ENCODE measurements around the gene PPP1R1C. TPM values are rescaled to one million over a fixed set of nuclear protein-coding genes. Genes with fewer than 3 reads are reported as not detected.

PPP1R1C gene
- total and polyA plus RNA-seq, 2 experiments from 2014 or later, result 3.5 to 18.8 TPM

DNA sequence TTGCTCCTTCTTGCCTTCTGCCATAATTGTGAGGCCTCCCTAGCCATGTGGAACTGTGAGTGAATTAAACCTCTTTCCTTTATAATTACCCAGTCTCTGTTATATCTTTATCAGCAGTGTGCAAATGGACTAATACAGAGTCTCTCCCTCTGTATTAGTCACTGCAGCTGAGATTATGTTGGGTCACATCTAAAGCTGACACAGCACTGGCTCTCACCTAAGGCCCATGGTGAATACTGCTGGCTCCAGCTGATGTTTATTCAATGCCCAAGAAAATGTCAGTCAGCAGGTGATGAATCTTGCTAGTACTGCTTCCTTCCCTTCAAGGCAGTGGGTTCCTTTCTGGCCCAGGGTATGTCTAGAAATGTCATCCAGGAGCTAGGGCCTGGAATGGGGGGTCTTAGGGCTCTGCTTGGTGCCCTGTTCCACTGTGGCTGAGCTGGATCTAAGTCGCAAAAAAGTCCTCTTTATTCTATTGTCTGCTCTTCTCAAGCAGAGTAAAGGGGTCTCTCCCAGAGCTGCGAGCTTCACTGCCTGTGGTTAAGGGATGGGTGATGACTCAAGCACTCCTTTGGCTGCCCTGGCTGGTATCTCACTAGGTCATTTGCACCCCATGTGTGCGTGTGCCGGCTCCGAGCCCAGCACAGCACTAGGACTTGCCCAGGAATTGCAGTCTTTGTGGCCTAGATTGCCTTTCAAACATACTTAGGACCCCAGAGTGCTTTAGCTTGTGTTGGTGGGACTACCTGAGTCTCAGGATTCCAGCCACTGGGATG lies 29.9 kb downstream of the PPP1R1C start (continued):
- TF ChIP-seq, protein P1, sequence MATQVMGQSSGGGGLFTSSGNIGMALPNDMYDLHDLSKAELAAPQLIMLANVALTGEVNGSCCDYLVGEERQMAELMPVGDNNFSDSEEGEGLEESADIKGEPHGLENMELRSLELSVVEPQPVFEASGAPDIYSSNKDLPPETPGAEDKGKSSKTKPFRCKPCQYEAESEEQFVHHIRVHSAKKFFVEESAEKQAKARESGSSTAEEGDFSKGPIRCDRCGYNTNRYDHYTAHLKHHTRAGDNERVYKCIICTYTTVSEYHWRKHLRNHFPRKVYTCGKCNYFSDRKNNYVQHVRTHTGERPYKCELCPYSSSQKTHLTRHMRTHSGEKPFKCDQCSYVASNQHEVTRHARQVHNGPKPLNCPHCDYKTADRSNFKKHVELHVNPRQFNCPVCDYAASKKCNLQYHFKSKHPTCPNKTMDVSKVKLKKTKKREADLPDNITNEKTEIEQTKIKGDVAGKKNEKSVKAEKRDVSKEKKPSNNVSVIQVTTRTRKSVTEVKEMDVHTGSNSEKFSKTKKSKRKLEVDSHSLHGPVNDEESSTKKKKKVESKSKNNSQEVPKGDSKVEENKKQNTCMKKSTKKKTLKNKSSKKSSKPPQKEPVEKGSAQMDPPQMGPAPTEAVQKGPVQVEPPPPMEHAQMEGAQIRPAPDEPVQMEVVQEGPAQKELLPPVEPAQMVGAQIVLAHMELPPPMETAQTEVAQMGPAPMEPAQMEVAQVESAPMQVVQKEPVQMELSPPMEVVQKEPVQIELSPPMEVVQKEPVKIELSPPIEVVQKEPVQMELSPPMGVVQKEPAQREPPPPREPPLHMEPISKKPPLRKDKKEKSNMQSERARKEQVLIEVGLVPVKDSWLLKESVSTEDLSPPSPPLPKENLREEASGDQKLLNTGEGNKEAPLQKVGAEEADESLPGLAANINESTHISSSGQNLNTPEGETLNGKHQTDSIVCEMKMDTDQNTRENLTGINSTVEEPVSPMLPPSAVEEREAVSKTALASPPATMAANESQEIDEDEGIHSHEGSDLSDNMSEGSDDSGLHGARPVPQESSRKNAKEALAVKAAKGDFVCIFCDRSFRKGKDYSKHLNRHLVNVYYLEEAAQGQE (IDR thresholded peaks at IDR 0.05; ENCODE audit: unreplicated experiment), result no peak
- TF ChIP-seq NANOG (IDR thresholded peaks at IDR 0.05; ENCODE audit: borderline replicate concordance) (no peak), POLR2AphosphoS5 (IDR thresholded peaks at IDR 0.05; ENCODE audit: low read depth) (no peak)

DNA sequence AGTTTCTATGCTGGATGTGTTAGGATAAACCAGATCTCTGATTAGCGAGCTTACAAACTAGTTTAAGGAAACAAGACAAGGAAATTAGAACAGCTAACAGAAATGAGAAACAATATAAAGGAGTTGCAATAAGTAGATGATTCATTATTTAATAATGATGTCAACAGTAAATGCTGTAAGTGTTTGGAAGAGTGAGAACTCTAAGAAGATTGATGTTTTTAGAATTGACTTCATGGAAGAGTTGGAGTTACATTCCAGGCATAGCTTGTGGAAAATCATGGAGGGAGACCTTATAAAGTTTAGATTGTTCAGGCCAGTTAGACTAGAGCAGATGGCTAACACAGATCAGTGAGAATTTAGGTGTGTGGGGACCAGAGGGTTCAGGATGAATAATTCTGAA lies 32.6 kb downstream of the PPP1R1C start:
- ATAC-seq, result no peak
- Histone ChIP-seq H3K4me2 (no peak overlapping the region), H3K36me3 (ENCODE audit: insufficient read depth) (no peaks in the 10 kb centered on the region), H4K20me1 (replicated peaks; ENCODE audit: insufficient read depth) (no peaks in the 10 kb centered on the region), H2AFZ (no peak overlapping the region), H3F3A (replicated peaks; ENCODE audit: low read depth) (no peaks in the 10 kb centered on the region), H3K4me3 (no peak overlapping the region), H3K79me2 (replicated peaks; ENCODE audit: insufficient read depth) (no peaks in the 10 kb centered on the region), H3K27ac (ENCODE audit: low read depth) (no peak overlapping the region), H3K9me2 (ENCODE audit: insufficient read depth) (peaks cover 3% of the 10 kb centered on the region), H3K4me1 (ENCODE audit: insufficient read depth) (no peaks in the 10 kb centered on the region), H3K27me3 (ENCODE audit: insufficient read depth) (no peaks in the 10 kb centered on the region)
- peaks cover 7% of the 10 kb centered on the region; the same call in 2 of the 3 replicates for H3K36me3 Mint-ChIP-seq (ENCODE audit: low read depth)
- no peak overlapping the region for H3K27ac Mint-ChIP-seq
- peaks cover 7% of the 10 kb centered on the region for H3K9me3 Mint-ChIP-seq
- DNase-seq (ENCODE audit: low spot score), result no peak
- H3K27me3 Mint-ChIP-seq (ENCODE audit: insufficient read depth, low read depth, poor library complexity), result no peaks in the 10 kb centered on the region
- H3K4me3 Mint-ChIP-seq, result no peak overlapping the region
- H3K4me1 Mint-ChIP-seq, result peaks cover 3% of the 10 kb centered on the region; the same call in 2 of the 3 replicates
- TF ChIP-seq, protein P2, sequence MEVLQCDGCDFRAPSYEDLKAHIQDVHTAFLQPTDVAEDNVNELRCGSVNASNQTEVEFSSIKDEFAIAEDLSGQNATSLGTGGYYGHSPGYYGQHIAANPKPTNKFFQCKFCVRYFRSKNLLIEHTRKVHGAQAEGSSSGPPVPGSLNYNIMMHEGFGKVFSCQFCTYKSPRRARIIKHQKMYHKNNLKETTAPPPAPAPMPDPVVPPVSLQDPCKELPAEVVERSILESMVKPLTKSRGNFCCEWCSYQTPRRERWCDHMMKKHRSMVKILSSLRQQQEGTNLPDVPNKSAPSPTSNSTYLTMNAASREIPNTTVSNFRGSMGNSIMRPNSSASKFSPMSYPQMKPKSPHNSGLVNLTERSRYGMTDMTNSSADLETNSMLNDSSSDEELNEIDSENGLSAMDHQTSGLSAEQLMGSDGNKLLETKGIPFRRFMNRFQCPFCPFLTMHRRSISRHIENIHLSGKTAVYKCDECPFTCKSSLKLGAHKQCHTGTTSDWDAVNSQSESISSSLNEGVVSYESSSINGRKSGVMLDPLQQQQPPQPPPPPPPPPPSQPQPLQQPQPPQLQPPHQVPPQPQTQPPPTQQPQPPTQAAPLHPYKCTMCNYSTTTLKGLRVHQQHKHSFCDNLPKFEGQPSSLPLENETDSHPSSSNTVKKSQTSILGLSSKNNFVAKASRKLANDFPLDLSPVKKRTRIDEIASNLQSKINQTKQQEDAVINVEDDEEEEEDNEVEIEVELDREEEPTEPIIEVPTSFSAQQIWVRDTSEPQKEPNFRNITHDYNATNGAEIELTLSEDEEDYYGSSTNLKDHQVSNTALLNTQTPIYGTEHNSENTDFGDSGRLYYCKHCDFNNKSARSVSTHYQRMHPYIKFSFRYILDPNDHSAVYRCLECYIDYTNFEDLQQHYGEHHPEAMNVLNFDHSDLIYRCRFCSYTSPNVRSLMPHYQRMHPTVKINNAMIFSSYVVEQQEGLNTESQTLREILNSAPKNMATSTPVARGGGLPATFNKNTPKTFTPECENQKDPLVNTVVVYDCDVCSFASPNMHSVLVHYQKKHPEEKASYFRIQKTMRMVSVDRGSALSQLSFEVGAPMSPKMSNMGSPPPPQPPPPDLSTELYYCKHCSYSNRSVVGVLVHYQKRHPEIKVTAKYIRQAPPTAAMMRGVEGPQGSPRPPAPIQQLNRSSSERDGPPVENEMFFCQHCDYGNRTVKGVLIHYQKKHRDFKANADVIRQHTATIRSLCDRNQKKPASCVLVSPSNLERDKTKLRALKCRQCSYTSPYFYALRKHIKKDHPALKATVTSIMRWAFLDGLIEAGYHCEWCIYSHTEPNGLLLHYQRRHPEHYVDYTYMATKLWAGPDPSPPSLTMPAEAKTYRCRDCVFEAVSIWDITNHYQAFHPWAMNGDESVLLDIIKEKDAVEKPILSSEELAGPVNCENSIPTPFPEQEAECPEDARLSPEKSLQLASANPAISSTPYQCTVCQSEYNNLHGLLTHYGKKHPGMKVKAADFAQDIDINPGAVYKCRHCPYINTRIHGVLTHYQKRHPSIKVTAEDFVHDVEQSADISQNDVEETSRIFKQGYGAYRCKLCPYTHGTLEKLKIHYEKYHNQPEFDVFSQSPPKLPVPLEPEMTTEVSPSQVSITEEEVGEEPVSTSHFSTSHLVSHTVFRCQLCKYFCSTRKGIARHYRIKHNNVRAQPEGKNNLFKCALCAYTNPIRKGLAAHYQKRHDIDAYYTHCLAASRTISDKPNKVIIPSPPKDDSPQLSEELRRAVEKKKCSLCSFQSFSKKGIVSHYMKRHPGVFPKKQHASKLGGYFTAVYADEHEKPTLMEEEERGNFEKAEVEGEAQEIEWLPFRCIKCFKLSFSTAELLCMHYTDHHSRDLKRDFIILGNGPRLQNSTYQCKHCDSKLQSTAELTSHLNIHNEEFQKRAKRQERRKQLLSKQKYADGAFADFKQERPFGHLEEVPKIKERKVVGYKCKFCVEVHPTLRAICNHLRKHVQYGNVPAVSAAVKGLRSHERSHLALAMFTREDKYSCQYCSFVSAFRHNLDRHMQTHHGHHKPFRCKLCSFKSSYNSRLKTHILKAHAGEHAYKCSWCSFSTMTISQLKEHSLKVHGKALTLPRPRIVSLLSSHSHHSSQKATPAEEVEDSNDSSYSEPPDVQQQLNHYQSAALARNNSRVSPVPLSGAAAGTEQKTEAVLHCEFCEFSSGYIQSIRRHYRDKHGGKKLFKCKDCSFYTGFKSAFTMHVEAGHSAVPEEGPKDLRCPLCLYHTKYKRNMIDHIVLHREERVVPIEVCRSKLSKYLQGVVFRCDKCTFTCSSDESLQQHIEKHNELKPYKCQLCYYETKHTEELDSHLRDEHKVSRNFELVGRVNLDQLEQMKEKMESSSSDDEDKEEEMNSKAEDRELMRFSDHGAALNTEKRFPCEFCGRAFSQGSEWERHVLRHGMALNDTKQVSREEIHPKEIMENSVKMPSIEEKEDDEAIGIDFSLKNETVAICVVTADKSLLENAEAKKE (CRISPR knock-in tag; IDR thresholded peaks at IDR 0.05), result no peak
- no peak for TF ChIP-seq POLR2AphosphoS5 (IDR thresholded peaks at IDR 0.05; ENCODE audit: low read depth)
- no peak for TF ChIP-seq EZH2 (IDR thresholded peaks at IDR 0.05; ENCODE audit: low read depth, unreplicated experiment)
- TF ChIP-seq, protein P3, sequence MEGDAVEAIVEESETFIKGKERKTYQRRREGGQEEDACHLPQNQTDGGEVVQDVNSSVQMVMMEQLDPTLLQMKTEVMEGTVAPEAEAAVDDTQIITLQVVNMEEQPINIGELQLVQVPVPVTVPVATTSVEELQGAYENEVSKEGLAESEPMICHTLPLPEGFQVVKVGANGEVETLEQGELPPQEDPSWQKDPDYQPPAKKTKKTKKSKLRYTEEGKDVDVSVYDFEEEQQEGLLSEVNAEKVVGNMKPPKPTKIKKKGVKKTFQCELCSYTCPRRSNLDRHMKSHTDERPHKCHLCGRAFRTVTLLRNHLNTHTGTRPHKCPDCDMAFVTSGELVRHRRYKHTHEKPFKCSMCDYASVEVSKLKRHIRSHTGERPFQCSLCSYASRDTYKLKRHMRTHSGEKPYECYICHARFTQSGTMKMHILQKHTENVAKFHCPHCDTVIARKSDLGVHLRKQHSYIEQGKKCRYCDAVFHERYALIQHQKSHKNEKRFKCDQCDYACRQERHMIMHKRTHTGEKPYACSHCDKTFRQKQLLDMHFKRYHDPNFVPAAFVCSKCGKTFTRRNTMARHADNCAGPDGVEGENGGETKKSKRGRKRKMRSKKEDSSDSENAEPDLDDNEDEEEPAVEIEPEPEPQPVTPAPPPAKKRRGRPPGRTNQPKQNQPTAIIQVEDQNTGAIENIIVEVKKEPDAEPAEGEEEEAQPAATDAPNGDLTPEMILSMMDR (conservative IDR thresholded peaks at IDR 0.05; ENCODE audit: low read depth in 2 of 2), result no peak
- TF ChIP-seq ZNF114 (CRISPR knock-in tag; IDR thresholded peaks at IDR 0.05), result no peak
- no peak for TF ChIP-seq CREB1 (CRISPR knock-in tag; IDR thresholded peaks at IDR 0.05; ENCODE audit: low read depth)
- no peak for TF ChIP-seq EZH2phosphoT487 (IDR thresholded peaks at IDR 0.05; ENCODE audit: unreplicated experiment)
- TF ChIP-seq NANOG (IDR thresholded peaks at IDR 0.05; ENCODE audit: borderline replicate concordance), result no peak
- TF ChIP-seq, protein P4, sequence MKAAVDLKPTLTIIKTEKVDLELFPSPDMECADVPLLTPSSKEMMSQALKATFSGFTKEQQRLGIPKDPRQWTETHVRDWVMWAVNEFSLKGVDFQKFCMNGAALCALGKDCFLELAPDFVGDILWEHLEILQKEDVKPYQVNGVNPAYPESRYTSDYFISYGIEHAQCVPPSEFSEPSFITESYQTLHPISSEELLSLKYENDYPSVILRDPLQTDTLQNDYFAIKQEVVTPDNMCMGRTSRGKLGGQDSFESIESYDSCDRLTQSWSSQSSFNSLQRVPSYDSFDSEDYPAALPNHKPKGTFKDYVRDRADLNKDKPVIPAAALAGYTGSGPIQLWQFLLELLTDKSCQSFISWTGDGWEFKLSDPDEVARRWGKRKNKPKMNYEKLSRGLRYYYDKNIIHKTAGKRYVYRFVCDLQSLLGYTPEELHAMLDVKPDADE (IDR thresholded peaks at IDR 0.05), result no peak

All from GM23338 (cell line).